Ecto neural progenitor cell (in vitro differentiated cells): ENCODE measurements around the gene PREX1.

Experiments used
- DNase-seq: peaks from one replicate; pipeline ENCODE4 v3.0.0-alpha.2; 2018; ENCODE audit warnings: low spot score

Gene PREX1

GRCh38 chr20:48826069-48826468 lies 1.7 kb downstream of the PREX1 start:
- peak; percentile 81 for DNase-seq

- DNase-seq = no peak
Measured at GRCh38 chr20:48825566-48825920, 2.3 kb downstream of the PREX1 start.

- DNase-seq = no peak
Measured at GRCh38 chr20:48824830-48825565, 2.8 kb downstream of the PREX1 start.

GRCh38 chr20:48823960-48824498 lies 3.8 kb downstream of the PREX1 start:
- DNase-seq = no peak

- DNase-seq = no peak
Measured at GRCh38 chr20:48823476-48823875, 4.3 kb downstream of the PREX1 start.

DNA sequence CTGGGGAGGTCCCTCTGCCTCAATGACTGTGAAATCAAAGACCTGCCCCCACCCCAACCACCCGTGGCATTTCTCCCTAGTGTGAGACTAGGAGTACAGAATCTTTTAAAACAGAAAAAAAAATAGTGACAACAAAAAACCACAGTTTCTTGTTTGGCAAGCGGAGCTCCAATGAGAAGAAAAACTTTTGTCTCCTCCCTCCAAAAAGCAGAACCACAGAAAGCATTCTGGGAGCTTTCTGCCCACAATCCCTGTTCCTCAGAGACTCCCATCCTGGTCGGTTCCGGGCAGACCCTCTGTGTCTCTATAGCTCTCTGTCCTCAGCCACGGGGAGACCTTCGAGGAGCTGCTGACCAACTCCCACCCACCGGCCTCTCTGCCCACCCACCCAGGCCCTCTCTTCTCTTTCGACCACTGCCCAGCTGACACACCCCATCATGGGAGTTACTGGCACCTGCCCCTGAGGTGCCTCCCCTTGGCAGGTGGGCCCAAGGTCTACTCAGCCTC lies 4.9 kb downstream of the PREX1 start:
- DNase-seq = no peak

DNA sequence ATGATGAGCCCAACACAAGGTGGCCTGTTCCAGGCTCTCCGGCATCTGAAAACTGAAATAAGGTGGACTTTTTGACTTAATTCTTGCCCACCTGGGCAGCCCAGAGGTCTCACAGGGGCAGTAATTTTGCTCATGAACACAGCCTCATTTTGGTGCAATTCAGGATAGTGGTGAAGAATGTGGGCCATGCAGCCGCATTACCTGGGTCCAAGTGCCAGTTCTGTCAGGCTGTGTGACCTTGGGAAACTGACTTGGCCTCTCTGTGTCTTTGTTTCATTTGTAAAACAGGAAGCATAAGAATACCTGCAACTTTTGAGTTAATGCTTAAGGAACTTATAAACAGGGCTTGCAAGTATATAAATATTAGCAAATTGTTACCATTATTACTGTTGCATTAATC lies 5.6 kb downstream of the PREX1 start:
- no peak for DNase-seq

GRCh38 chr20:48821261-48821920 lies 6.4 kb downstream of the PREX1 start:
- no peak for DNase-seq

DNA sequence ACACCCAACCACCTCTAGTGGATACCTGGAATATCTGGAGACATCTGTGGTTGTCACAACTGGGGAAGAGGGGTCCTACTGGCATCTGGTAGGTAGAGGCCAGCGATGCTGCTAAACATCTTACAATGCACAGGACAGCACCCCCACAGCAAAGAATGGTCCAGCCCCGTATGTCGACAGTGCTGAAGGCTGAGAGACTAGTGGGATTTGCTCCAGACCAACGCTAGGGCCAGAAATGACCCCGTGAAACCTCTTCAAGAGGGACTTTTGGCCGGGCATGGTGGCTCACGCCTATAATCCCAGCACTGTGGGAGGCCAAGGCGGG lies 7.2 kb downstream of the PREX1 start:
- no peak for DNase-seq

DNA sequence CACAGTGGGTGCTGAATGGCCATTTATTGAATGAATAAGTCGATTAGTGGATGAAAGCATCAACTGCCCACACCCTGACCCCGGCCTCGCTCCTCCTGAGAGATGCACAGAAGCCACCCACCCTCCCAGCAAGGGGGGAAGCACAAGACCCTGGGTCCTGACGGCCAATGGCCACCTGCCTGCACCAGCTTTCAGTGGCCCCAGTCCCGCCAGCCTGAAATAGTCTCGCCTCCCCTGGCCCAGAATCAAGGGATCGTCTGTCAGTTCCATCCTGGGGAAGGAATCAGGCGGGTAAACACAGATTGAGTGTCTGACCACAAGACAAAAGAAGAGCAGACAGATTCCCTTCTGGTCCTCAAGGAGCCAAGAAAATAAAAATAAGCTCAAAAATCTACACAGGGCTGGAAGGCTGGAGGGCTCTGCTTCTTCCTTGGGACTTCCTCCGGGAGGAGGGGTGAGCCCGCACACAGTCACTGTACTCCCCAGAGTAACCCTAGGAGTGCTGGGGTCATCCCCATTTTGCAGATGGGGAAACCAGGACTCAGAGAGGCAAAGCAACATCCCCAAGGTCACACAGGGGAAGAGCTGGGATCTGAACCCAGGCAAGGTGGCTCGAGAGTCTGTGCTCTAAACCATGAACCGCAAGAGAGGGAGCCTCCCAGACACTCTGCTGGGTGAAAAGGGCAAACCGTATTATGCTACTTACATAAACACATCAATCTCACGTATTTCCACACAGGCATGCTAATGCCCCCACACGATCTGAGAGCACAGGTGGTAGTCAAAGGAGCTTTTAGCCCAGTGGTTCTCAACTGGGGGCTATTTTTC lies 7.8 kb downstream of the PREX1 start:
- no peak for DNase-seq

GRCh38 chr20:48819089-48819488 lies 8.7 kb downstream of the PREX1 start:
- DNase-seq = no peak

DNA sequence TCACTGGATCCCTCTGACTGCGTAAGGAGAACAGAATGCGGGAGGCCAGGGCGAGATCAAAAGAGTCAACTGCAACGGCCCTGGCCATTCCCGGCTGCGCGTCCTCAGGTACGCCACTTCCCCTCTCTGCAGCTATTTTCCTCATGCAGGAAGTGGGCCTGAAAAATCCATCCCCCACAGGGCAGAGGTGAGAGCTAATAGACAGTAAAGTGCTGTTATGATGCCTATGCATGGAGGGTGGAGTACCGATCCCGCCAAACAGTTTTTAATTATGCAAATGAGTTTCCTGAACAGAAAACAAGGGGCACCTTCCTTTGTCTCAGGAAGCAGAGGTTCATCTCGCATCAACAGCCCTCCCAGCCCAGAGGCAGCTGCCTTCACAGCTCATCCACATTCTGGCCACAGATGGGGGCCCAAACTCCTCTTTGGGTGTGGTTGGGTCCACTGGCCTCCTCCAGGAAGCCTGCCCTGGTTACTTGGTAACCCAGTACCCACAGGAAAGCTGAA lies 9.3 kb downstream of the PREX1 start:
- no peak for DNase-seq

DNA sequence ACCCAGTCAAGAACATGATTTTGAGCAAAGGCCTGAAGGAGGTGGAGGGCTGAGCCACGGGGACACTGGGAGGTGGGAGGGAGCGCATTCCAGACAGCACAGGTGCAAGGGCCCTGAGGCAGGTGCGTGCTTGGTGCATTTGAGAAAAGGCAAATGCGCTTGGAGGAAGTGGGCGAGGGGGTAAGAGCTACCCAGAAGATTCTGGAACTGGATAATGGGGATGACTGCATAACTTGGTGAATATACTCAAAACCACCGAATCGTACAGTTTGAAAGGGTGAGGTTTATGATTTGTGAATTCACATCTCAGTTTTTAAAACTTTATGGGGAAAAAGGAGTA lies 9.8 kb downstream of the PREX1 start:
- DNase-seq = no peak

- DNase-seq = no peak
Measured at GRCh38 chr20:48817367-48818030, 10.3 kb downstream of the PREX1 start.

GRCh38 chr20:48816282-48817205 lies 11.3 kb downstream of the PREX1 start:
- DNase-seq = no peak

- no peak for DNase-seq
Measured at GRCh38 chr20:48815537-48815936, 12.3 kb downstream of the PREX1 start.

DNA sequence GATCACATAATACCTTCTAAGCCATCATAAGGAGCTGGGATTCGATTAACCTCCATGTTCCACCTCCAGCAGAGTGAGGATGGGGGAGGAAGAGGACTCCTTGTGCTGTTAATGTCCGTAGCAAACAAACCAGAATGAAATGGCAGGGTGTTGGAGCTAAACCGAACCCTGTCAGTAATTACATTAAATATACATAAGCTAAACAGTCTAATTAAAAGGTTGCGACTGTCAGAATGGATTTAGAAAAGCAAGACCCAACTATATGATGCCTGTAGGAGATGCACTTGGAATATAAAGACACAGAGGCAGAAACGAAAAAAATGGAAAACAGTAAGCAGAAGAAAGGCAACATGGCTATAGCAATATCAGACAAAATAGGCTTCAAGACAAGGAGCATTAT lies 13.2 kb downstream of the PREX1 start:
- DNase-seq = no peak

DNA sequence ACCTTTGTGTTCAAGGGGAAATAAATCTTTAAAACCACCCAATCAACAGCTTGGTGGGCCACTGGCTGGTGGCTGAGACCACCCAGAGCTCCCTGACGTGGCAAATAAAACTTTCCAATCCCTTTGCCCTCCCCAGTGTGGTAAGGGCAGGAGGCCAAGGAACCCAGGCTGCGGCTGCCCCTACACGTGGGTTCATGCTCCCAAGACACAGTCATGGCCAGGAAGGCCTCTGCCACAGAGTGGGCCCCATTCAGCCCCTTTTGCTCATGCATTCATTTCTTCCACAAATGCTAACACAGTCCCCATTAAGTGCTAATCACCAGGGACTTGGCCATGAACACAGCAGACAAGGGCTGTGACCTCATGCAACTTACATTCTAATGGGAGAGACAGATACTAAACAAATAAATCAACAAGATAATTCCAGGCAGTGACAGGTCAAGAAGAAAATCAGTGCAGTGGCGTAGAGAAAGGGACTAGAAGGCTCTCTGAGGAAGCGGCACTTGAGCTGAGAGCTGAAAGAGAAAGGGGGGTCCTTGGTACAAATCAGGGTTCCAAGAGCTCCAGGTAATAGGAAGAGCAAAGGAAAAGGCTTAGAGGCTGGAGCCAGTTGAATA lies 13.8 kb downstream of the PREX1 start:
- DNase-seq = no peak

- no peak for DNase-seq
Measured at GRCh38 chr20:48813446-48813747, 14.4 kb downstream of the PREX1 start.

DNA sequence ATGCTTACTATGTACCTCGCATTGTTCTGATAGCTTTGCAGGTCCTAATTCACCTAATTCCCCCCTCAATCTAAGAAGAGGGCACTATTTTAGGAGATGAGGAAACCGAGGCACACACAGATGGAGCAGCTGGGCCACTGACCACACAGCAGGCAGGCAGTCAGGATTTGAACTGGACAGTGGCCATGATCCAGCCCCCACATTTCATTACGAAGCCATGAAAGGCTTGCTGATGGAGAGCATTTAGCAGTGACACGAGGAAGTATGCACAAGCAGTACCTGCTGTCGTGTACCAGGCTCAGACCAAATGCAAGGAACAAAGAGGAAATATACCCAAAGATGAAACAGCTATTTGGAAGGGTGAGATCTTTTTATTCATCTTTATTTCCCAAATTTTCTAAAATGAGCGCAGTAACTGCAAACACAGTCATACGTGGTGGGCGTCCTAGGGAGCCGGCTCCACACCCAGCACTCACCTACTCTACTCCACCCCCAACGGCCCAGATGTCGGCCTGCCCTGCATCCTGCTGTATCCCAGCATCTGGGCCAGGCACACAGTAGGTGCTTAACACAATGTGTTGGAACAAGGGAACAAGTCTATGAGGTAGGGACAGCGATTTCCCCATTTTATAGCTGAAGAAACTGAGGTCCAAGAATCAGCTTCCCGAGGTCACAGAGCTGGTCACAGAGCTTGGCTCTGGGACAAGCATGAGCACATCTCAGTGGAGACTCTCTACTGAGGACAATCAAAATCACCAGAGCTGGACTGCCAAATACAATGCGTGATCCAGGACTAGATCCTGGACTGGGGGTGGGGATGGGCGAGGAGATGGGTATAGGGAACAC lies 15.0 kb downstream of the PREX1 start:
- DNase-seq = no peak
